ENCODE results near the gene BMP2. TPM values are rescaled to one million over a fixed set of nuclear protein-coding genes. Genes with fewer than 3 reads are reported as not detected.

The BMP2 gene
- total RNA-seq, result 10 to 100 TPM; 11.5 to 90.0 (median 29.2) TPM

GRCh38 chr20:6767536-6768227 is at the start of gene BMP2:
Gene BMP2, plus strand, starts transcription at chr20:6767686. Its CDS starts 2,441 bp downstream, at chr20:6770127.
- H3K27me3 ChIP-seq, result no peaks in the 10 kb centered on the region
- ATAC-seq (ENCODE audit: low FRiP score in 2 of 2), result peak; percentile 56 to 80
- TF ChIP-seq EP300 (IDR thresholded peaks at IDR 0.05), result no peak
- TF ChIP-seq CTCF (IDR thresholded peaks at IDR 0.05), result peak in 4 of 6 experiments; percentile 15 to 39 (median 20)
- TF ChIP-seq POLR2A (IDR thresholded peaks at IDR 0.05), result peak in 2 of 4 donors; percentile 46 to 62
- TF ChIP-seq POLR2AphosphoS5 (IDR thresholded peaks at IDR 0.05), result no peak
- no peaks in the 10 kb centered on the region for H3K9me3 ChIP-seq
- 5% methylated on average over 11 of the region's 112 CpGs; no CpG with 5 or more reads in 1 of the 2 donors for WGBS, 2 donors
- H3K27ac ChIP-seq, result peak within 1 kb of the TSS; percentile 76 to 90 (median 82)
- peak within 1 kb of the TSS; percentile 75 to 85 (median 82) for H3K4me3 ChIP-seq
- H3K36me3 ChIP-seq, result no peaks in the 10 kb centered on the region
- DNase-seq, result peak; percentile 55 to 92
- H3K4me1 ChIP-seq, result peaks cover 8 to 46% (median 14%) of the 10 kb centered on the region in 4 donors

GRCh38 chr20:6718662-6719368 is 48.7 kb upstream of the BMP2 start:
- Histone ChIP-seq H3K9me3 (no peaks in the 10 kb centered on the region), H3K27ac (no peak overlapping the region), H3K4me3 (no peak overlapping the region), H3K36me3 (no peaks in the 10 kb centered on the region), H3K27me3 (no peaks in the 10 kb centered on the region), H3K4me1 (no peaks in the 10 kb centered on the region)
- TF ChIP-seq POLR2AphosphoS5 (IDR thresholded peaks at IDR 0.05) (no peak), EP300 (IDR thresholded peaks at IDR 0.05) (no peak), CTCF (IDR thresholded peaks at IDR 0.05) (no peak), POLR2A (IDR thresholded peaks at IDR 0.05) (no peak)
- ATAC-seq (ENCODE audit: low FRiP score in 2 of 2) (peak; percentile 37 to 41), DNase-seq (peak in 1 of 2 donors; percentile 36)
- WGBS, 2 donors, result 46 to 76% methylated on average over 7 of the region's 7 CpGs

GRCh38 chr20:6719369-6719721 is 48.1 kb upstream of the BMP2 start:
- no peak for ATAC-seq (ENCODE audit: low FRiP score in 2 of 2)
- Histone ChIP-seq H3K4me3 (no peak overlapping the region), H3K27me3 (no peaks in the 10 kb centered on the region), H3K36me3 (no peaks in the 10 kb centered on the region), H3K27ac (no peak overlapping the region), H3K9me3 (no peaks in the 10 kb centered on the region), H3K4me1 (no peaks in the 10 kb centered on the region)
- no peak for DNase-seq
- TF ChIP-seq POLR2A (IDR thresholded peaks at IDR 0.05), result no peak
- TF ChIP-seq EP300 (IDR thresholded peaks at IDR 0.05), result no peak
- no peak for TF ChIP-seq CTCF (IDR thresholded peaks at IDR 0.05)
- no peak for TF ChIP-seq POLR2AphosphoS5 (IDR thresholded peaks at IDR 0.05)
- WGBS, 2 donors, result 87% methylated on average over 4 of the region's 4 CpGs

- no peaks in the 10 kb centered on the region for H3K27me3 ChIP-seq
- TF ChIP-seq EP300 (IDR thresholded peaks at IDR 0.05) (no peak), POLR2AphosphoS5 (IDR thresholded peaks at IDR 0.05) (no peak), CTCF (IDR thresholded peaks at IDR 0.05) (no peak), POLR2A (IDR thresholded peaks at IDR 0.05) (no peak)
- H3K27ac ChIP-seq, result no peak overlapping the region
- H3K4me3 ChIP-seq, result no peak overlapping the region
- no peaks in the 10 kb centered on the region for H3K4me1 ChIP-seq
- 40 to 58% methylated on average over 1 of the region's 1 CpG for WGBS, 2 donors
- no peaks in the 10 kb centered on the region for H3K9me3 ChIP-seq
- DNase-seq, result no peak
- ATAC-seq (ENCODE audit: low FRiP score in 2 of 2), result no peak
- no peaks in the 10 kb centered on the region for H3K36me3 ChIP-seq
Observed at GRCh38 chr20:6726761-6727160, 40.7 kb upstream of the BMP2 start.

Measured in upper lobe of left lung (tissue), 6 donors.